ENCODE measurements around the gene CHD1L.
"Not testable (repeated sequence)": the region's sequence is repeated elsewhere in the genome, so short reads cannot be mapped to it uniquely, and the experiment has no call there.

The CHD1L gene

DNA sequence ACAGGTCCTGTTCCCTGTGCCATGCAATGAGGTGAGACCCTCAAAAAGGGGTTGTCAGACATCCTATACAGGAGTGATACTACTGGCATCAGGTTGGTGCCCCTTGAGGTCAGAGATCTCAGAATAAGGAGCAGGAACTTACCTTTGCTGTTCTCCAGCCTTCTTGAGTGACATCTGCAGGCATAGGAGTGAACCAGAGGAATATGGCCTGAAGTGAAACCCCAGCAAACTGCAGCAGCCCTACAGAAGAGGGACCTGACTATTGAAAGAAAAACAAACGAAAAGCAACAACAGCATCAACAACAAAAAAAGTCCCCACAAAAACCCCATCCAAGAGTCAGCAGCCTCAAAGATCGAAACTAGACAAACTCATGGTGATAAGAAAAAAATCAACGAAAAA is 74.5 kb downstream of the CHD1L start:
- Mint-ChIP-seq H3K9me3 (peaks cover 35% of the 10 kb centered on the region), H3K27ac (no peak overlapping the region), H3K4me3 (no peak overlapping the region), H3K27me3 (ENCODE audit: low read depth) (no peaks in the 10 kb centered on the region), H3K4me1 (no peaks in the 10 kb centered on the region), H3K36me3 (ENCODE audit: low read depth) (no peaks in the 10 kb centered on the region)
- TF ChIP-seq, protein P1, sequence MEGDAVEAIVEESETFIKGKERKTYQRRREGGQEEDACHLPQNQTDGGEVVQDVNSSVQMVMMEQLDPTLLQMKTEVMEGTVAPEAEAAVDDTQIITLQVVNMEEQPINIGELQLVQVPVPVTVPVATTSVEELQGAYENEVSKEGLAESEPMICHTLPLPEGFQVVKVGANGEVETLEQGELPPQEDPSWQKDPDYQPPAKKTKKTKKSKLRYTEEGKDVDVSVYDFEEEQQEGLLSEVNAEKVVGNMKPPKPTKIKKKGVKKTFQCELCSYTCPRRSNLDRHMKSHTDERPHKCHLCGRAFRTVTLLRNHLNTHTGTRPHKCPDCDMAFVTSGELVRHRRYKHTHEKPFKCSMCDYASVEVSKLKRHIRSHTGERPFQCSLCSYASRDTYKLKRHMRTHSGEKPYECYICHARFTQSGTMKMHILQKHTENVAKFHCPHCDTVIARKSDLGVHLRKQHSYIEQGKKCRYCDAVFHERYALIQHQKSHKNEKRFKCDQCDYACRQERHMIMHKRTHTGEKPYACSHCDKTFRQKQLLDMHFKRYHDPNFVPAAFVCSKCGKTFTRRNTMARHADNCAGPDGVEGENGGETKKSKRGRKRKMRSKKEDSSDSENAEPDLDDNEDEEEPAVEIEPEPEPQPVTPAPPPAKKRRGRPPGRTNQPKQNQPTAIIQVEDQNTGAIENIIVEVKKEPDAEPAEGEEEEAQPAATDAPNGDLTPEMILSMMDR (IDR thresholded peaks at IDR 0.05; ENCODE audit: unreplicated experiment in 3 of 3) = no peak

GRCh38 chr1:147326933-147327687 is 84.6 kb downstream of the CHD1L start:
- Mint-ChIP-seq H3K9me3 (peaks cover 13% of the 10 kb centered on the region), H3K4me3 (peak overlapping the region; percentile 14 to 62 (median 34))
- H3K36me3 Mint-ChIP-seq (ENCODE audit: low read depth); H3K27ac Mint-ChIP-seq; H3K27me3 Mint-ChIP-seq (ENCODE audit: low read depth); H3K4me1 Mint-ChIP-seq: not testable (repeated sequence)

DNA sequence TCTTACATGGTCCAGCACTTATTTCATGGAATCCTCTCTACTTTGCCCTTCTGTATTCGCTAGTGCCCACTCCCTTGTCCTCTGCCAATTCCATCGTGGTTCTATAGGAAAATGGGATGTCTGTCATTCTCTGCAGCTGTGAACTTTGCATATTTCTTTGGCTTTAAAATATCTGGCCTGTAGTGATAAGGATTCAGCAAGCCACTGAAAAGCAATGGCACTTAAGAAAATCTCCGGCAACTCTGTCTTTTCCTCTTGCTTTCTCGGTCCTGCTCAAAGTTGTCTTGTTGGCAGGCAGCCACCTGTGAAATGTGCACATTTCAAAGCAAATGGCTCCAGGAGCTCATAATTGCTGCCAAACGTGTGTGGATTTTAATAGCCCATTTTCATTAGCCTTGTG is 91.8 kb downstream of the CHD1L start:
- TF ChIP-seq, protein P1 (IDR thresholded peaks at IDR 0.05; ENCODE audit: unreplicated experiment in 3 of 3) = no peak
- H3K9me3 Mint-ChIP-seq = peaks cover 2% of the 10 kb centered on the region
- no peak overlapping the region for H3K27ac Mint-ChIP-seq
- no peak overlapping the region for H3K4me3 Mint-ChIP-seq
- H3K27me3 Mint-ChIP-seq (ENCODE audit: low read depth) = peaks cover 12% of the 10 kb centered on the region
- H3K4me1 Mint-ChIP-seq = peaks cover 6% of the 10 kb centered on the region
- no peaks in the 10 kb centered on the region for H3K36me3 Mint-ChIP-seq (ENCODE audit: low read depth)

GRCh38 chr1:147336291-147336690 is 93.8 kb downstream of the CHD1L start:
- Mint-ChIP-seq H3K4me1 (peaks cover 6% of the 10 kb centered on the region), H3K27me3 (ENCODE audit: low read depth) (peaks cover 12% of the 10 kb centered on the region), H3K4me3 (no peak overlapping the region), H3K27ac (no peak overlapping the region), H3K9me3 (no peaks in the 10 kb centered on the region), H3K36me3 (ENCODE audit: low read depth) (no peaks in the 10 kb centered on the region)
- TF ChIP-seq, protein P1 (IDR thresholded peaks at IDR 0.05; ENCODE audit: unreplicated experiment in 3 of 3) = no peak

GRCh38 chr1:147337040-147337630 is 94.7 kb downstream of the CHD1L start:
- peak overlapping the region; percentile 26 to 73 (median 38) for H3K27ac Mint-ChIP-seq

GRCh38 chr1:147338571-147338970 is 96.1 kb downstream of the CHD1L start:
- Mint-ChIP-seq H3K27ac (no peak overlapping the region), H3K4me1 (peaks cover 6% of the 10 kb centered on the region), H3K4me3 (no peak overlapping the region)

More at GRCh38 chr1:147337040-147337630, 94.7 kb downstream of the CHD1L start:
- peaks cover 6% of the 10 kb centered on the region for H3K4me1 Mint-ChIP-seq
- no peak overlapping the region for H3K4me3 Mint-ChIP-seq
- H3K9me3 Mint-ChIP-seq = no peaks in the 10 kb centered on the region
- H3K36me3 Mint-ChIP-seq (ENCODE audit: low read depth) = no peaks in the 10 kb centered on the region
- H3K27me3 Mint-ChIP-seq (ENCODE audit: low read depth) = peaks cover 12% of the 10 kb centered on the region
- TF ChIP-seq, protein P1 (IDR thresholded peaks at IDR 0.05; ENCODE audit: unreplicated experiment in 3 of 3) = no peak

More at GRCh38 chr1:147338571-147338970, 96.1 kb downstream of the CHD1L start:
- no peaks in the 10 kb centered on the region for H3K36me3 Mint-ChIP-seq (ENCODE audit: low read depth)
- H3K27me3 Mint-ChIP-seq (ENCODE audit: low read depth) = peaks cover 12% of the 10 kb centered on the region
- TF ChIP-seq, protein P1 (IDR thresholded peaks at IDR 0.05; ENCODE audit: unreplicated experiment in 3 of 3) = no peak
- no peaks in the 10 kb centered on the region for H3K9me3 Mint-ChIP-seq
